HepG2 (cell line): Measurements from ENCODE around the gene SNPH. TPM values are rescaled to one million over a fixed set of nuclear protein-coding genes. Genes with fewer than 3 reads are reported as not detected.

ENCODE experiments used
- ATAC-seq: fragments of 200-7000 bp; cut with Tn5 transposase; 3 replicates; pipeline ENCODE4 v1.9.1; 2020; ENCODE audit warnings: mild to moderate bottlenecking, moderate library complexity
- BruUV-seq: library from RNA; stranded (reverse); fragments of 400-500 nt; replicated peaks from 2 replicates; lab custom pipeline; 2021; lab: Mats Ljungman, UMichigan
- CTCF ChIA-PET: fragments of 300-600 bp; formaldehyde crosslinking; extraction: SDS; loops from one replicate; lab custom pipeline; 2021; ENCODE audit warnings: low total read pairs, inconsistent platforms, low intra/inter-chr PET ratio; lab: Yijun Ruan, JAX
- POLR2A ChIA-PET: fragments of 350-600 bp; sonication (Branson Sonifier 250); formaldehyde crosslinking; loops from one replicate; lab custom pipeline; 2020; ENCODE audit warnings: antibody characterized with exemption, inconsistent platforms; lab: Yijun Ruan, JAX
- DNase-seq: peaks from one replicate; pipeline ENCODE4 v3.0.0-alpha.2; 2015; ENCODE audit warnings: low spot score
- FAIRE-seq: peaks from 3 replicates; lab custom pipeline; 2011; peaks lifted over from hg19 to GRCh38; lab: Jason Lieb, UNC
- H2AFZ ChIP-seq: one replicate; pipeline ENCODE4 v1.6.1; 2011; ENCODE audit warnings: low read length, inconsistent platforms
- H3K27ac ChIP-seq: fragments of 300-600 bp; 3 replicates; pipeline ENCODE4 v1.8.0; 2011; ENCODE audit warnings: mixed run types, mild to moderate bottlenecking, mixed read lengths, low read length, inconsistent platforms; ENCODE audit not compliant: insufficient read depth; ENCODE audit errors: extremely low read length
- H3K27me3 ChIP-seq, 2 experiments: fragments of 200-600 bp in 1 of 2; 2 replicates in 1 of 2; 3 replicates in 1 of 2; pipeline versions ENCODE4 v1.6.0 to v1.8.0; 2011; ENCODE audit warnings: low read length in 2 of 2, mild to moderate bottlenecking in 2 of 2, moderate library complexity in 2 of 2, inconsistent platforms in 1 of 2; ENCODE audit not compliant: insufficient read depth in 2 of 2, control insufficient read depth in 1 of 2
- H3K36me3 ChIP-seq, 2 experiments: fragments of 200-600 bp in 1 of 2; replicated peaks in 1 of 2; 2 replicates in 1 of 2; 3 replicates in 1 of 2; pipeline versions ENCODE4 v1.5.1 to v1.8.0; 2011; ENCODE audit warnings: low read length in 2 of 2, inconsistent platforms in 1 of 2; ENCODE audit not compliant: insufficient read depth in 2 of 2, control insufficient read depth in 1 of 2
- H3K4me1 ChIP-seq: 2 replicates; pipeline ENCODE4 v1.5.1; 2012; ENCODE audit warnings: low read length, inconsistent platforms; ENCODE audit not compliant: insufficient read depth
- H3K4me2 ChIP-seq: 2 replicates; pipeline ENCODE4 v1.6.0; 2011; ENCODE audit warnings: low read depth, low read length, inconsistent platforms
- H3K4me3 ChIP-seq, 3 experiments: fragments of 200-600 bp in 1 of 3; sonication (generic), shearing (Covaris generic) in 1 of 3; replicated peaks in 1 of 3; 2 replicates each; pipeline ENCODE4 v1.5.1; 2011 to 2016; ENCODE audit warnings: low read length in 3 of 3, inconsistent platforms in 2 of 3, low read depth in 2 of 3, mild to moderate bottlenecking in 2 of 3, control low read depth in 1 of 3, mixed read lengths in 1 of 3; ENCODE audit not compliant: insufficient read depth in 1 of 3
- H3K79me2 ChIP-seq: one replicate; pipeline ENCODE4 v1.6.1; 2011; ENCODE audit warnings: low read length, inconsistent platforms; ENCODE audit not compliant: insufficient read depth
- H3K9ac ChIP-seq: 2 replicates; pipeline ENCODE4 v1.6.0; 2011; ENCODE audit warnings: mild to moderate bottlenecking, low read depth, low read length, inconsistent platforms; ENCODE audit not compliant: insufficient read depth
- H3K9me3 ChIP-seq: 2 replicates; pipeline ENCODE4 v1.5.1; 2012; ENCODE audit warnings: mild to moderate bottlenecking, low read length
- H4K20me1 ChIP-seq: 2 replicates; pipeline ENCODE4 v1.6.0; 2011; ENCODE audit warnings: inconsistent platforms, mild to moderate bottlenecking, low read length, moderate library complexity; ENCODE audit not compliant: insufficient read depth
- CBX1 ChIP-seq: IDR thresholded peaks from one replicate; pipeline ENCODE4 v1.6.1; 2016; ENCODE audit warnings: antibody characterized with exemption, low read depth
- ETS1 ChIP-seq: sonication (generic); formaldehyde crosslinking; IDR thresholded peaks from 2 replicates; pipeline ENCODE4 v1.4.0; 2020; ENCODE audit warnings: missing genetic modification reagents
- ZNF276 ChIP-seq: sonication (generic); formaldehyde crosslinking; IDR thresholded peaks from 2 replicates; pipeline ENCODE4 v1.4.0; 2020; ENCODE audit warnings: mild to moderate bottlenecking, low read depth, missing genetic modification reagents
- WGBS: methylation state at CpG from one replicate; pipeline ENCODE4 v1.1.6; 2017; ENCODE audit warnings: low lambda C conversion rate; 5-methylcytosine and 5-hydroxymethylcytosine counted together
- in situ Hi-C: cut with HindIII; loops from 2 replicates; pipeline ENCODE4 v1.10.0; 2017; ENCODE audit warnings: low pct_unique_long_range_greater_than_20kb; ENCODE audit not compliant: extremely low pct_ligation_motif_present
- intact Hi-C: fragments of 100-400 bp; cut with micrococcal nuclease; formaldehyde crosslinking; loops from one replicate; pipeline ENCODE4 v1.10.0; 2022; ENCODE audit not compliant: unreplicated experiment
- polyA plus RNA-seq, 8 experiments: library from polyadenylated mRNA; depleted of rRNA in 3 of 8; stranded (reverse) in 7 of 8; unstranded in 1 of 8; fragments of >200 nt; fragmentation: Illumina TruSeq in 4 of 8; extraction: Trizol in 4 of 8; gene quantifications; 2 replicates each; pipeline versions ENCODE4 v1.2.1 to v1.2.3, GENCODE V29; 2011 to 2016; ENCODE audit warnings: low read depth in 4 of 8, missing spikeins in 1 of 8, mixed read lengths in 1 of 8; ENCODE audit not compliant: insufficient read depth in 1 of 8
- total RNA-seq, 5 experiments: library from RNA; depleted of rRNA; stranded (reverse); fragments of >200 nt; fragmentation: Illumina TruSeq; extraction: Trizol; gene quantifications; 2 replicates each; pipeline ENCODE4 v1.2.3, GENCODE V29; 2016; ENCODE audit warnings: low read depth in 1 of 5

The SNPH gene
- total and polyA plus RNA-seq, 2 of the 13 experiments (the other 11 are each of a cell fraction or from before 2014, with no cell fraction given), result 0.09 TPM; not detected in 1

GRCh38 chr20:1322511-1323245, 56.6 kb downstream of the SNPH start:
- H4K20me1 ChIP-seq, result peaks cover 9% of the 10 kb centered on the region; the same call in 1 of the 2 replicates

More at GRCh38 chr20:1322511-1323245, 56.6 kb downstream of the SNPH start:
- FAIRE-seq (no peak), ATAC-seq (no peak), DNase-seq (no peak)
- peaks cover 24% of the 10 kb centered on the region for H3K79me2 ChIP-seq
- in situ Hi-C loops (no loop called here), intact Hi-C loops (no loop called here)
- CTCF ChIA-PET, result no interaction called here
- H3K9ac ChIP-seq, result no peak overlapping the region
- 76% methylated on average over 11 of the region's 11 CpGs for WGBS
- H3K27ac ChIP-seq, result no peak overlapping the region
- H2AFZ ChIP-seq, result no peak overlapping the region
- no peak overlapping the region for H3K4me3 ChIP-seq
- H3K27me3 ChIP-seq, result no peaks in the 10 kb centered on the region; a peak in 2 of 5 replicates
- no peak overlapping the region for H3K4me2 ChIP-seq
- no peaks in the 10 kb centered on the region for H3K36me3 ChIP-seq
- no peak for TF ChIP-seq ETS1 (CRISPR knock-in tag)
- no peak for TF ChIP-seq CBX1
- no peak for TF ChIP-seq ZNF276
- H3K4me1 ChIP-seq, result peaks cover 53% of the 10 kb centered on the region
- POLR2A ChIA-PET, result no interaction called here
- H3K9me3 ChIP-seq, result no peaks in the 10 kb centered on the region
- BruUV-seq, result no TSS peak
